Glomerular visceral epithelial cell (primary cell): ENCODE measurements around the gene RIPPLY3.

Experiments used
- DNase-seq: peaks from one replicate; pipeline ENCODE4 v3.0.0-alpha.2; 2016; ENCODE audit errors: extremely low spot score

Gene RIPPLY3

DNA sequence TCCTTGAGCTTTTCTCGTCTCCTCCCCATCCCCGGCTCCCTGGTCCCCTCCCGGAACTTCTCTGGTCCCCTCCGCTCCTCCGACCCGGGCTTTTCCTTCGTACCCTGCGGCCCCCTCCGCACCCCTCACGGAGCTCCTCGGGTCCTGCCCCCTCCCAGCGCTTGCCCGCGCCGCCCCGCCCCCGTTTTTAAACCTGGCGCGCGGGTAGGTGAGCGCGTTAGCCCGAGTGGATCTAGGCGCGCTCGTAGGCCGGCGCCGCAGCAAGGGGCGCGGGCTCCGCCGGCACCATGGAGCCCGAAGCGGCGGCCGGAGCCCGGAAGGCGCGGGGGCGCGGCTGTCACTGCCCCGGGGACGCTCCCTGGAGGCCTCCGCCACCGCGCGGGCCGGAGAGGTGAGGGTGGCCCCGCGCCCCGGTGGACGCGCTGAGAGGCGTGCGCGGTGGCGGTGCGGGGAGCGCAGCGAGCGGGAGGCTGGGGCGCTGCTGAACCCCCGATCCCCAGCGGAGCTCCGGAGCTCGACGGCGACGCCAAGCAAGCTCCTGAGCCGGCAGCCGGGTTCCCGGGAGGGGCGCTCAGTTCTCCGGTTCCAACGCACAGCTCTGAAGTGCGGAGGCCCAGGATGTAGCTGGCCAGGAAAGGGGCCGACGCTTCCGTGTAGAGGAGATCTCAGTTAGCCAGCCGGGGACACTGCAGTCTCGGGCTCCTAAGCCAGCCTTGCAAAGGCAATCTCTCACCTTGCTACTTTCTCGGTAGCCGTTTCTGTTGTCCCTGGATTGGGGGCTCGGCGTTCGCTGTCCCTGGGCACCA lies at the start of gene RIPPLY3:
TSS of gene RIPPLY3 (plus strand) at position 217 of the 806 bp plus-strand sequence. CDS start at position 288, 71 bp downstream.
- peak; percentile 32 for DNase-seq

- DNase-seq = no peak
These were observed 47.3 kb upstream of the RIPPLY3 start for GRCh38 chr21:36959020-36959835.

DNA sequence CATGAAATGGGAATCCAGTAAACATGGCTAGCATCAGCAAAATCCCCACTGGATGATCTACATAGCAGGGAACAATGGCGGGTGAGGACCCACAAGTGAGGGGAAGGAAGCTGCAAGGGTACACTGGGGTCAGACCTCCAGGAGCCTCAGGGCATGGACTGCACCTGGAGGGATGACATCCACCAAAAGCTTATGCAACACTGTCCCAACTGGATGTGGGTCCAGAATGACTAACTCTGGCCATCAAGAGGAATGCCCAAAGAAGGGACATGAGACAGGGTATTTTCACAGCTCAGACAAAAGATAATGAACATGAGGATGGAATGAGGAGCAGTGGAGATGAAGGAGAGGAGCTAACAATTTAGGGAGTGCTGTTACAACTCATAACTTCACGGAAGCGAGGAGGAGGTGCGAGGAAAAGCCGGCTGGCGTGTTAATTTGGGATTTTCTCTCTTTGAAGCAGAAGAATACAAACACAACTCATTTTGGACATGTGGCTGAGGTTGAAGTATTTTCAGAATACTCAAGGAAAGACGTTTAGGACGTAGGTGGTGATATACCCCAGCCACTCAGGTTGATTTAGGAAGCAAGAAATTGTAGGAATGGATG lies 45.7 kb upstream of the RIPPLY3 start:
- no peak for DNase-seq

- DNase-seq = no peak
These were observed 44.3 kb upstream of the RIPPLY3 start for GRCh38 chr21:36962098-36962780.

DNA sequence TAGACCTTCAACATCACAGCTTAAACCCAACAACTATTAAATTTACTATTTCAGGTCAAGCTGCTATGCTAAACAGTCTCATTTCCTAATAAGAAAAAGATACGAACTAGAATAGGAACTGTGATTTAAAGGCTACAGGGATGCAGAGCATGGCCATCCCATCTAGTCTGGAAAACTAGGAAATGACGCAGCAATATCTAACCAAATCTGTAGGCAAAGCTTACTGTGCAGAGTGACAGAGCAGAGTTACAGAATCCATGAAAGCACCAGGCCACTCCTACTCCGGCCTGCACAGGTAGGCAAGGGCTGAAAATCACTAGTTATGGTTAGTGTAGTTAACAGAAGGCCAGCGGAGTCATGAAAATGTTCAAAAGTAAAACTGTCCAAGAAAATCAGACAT lies 42.1 kb upstream of the RIPPLY3 start:
- DNase-seq = no peak

DNA sequence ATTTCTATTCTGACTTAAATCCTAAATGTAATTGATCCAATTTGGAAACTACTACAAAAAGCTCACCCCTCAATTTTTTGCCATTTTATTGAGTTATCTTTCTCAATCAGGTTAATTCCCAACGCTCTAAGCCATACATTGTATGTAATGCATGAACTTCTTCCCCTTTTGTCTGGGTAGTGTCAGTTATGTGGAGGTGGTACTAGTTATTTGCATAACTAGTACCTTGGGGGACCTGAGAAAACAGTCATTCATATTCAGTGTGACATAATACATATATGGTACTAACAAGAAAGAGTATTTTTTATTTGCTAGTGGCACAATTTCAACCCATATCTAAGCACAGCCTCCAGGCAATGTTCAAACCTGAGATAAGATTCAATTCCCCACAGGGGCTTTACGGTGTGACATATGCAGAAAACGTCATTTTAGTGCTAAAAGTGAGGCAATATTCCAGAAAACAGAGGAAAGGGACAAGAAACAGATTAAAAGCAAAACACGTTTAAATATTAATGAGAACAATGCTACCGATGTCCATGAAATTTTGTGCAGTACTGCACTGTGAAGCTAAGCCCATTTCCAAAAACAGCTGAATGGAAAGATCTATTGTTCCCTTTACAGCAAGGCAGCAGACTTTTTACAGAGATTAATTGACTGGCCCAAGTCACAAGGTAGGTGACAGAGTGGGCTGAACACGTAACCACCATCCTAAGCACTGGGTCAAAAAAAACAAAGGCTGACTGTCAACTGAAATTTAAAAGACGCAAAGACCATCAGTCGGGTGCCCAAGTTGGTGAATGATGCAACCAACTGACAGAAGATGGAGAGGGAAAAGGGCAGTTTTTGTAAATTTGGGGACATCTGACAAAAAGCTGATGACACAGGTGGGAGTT lies 41.4 kb upstream of the RIPPLY3 start:
- no peak for DNase-seq

GRCh38 chr21:36965720-36966065 lies 40.8 kb upstream of the RIPPLY3 start:
- DNase-seq = no peak

- DNase-seq = peak; percentile 85
These were observed 40.3 kb upstream of the RIPPLY3 start, which contains the start of gene HLCS for GRCh38 chr21:36966066-36966820. TSS of gene HLCS (minus strand) at chr21:36966669. CDS start at chr21:36966638, 31 bp downstream.

DNA sequence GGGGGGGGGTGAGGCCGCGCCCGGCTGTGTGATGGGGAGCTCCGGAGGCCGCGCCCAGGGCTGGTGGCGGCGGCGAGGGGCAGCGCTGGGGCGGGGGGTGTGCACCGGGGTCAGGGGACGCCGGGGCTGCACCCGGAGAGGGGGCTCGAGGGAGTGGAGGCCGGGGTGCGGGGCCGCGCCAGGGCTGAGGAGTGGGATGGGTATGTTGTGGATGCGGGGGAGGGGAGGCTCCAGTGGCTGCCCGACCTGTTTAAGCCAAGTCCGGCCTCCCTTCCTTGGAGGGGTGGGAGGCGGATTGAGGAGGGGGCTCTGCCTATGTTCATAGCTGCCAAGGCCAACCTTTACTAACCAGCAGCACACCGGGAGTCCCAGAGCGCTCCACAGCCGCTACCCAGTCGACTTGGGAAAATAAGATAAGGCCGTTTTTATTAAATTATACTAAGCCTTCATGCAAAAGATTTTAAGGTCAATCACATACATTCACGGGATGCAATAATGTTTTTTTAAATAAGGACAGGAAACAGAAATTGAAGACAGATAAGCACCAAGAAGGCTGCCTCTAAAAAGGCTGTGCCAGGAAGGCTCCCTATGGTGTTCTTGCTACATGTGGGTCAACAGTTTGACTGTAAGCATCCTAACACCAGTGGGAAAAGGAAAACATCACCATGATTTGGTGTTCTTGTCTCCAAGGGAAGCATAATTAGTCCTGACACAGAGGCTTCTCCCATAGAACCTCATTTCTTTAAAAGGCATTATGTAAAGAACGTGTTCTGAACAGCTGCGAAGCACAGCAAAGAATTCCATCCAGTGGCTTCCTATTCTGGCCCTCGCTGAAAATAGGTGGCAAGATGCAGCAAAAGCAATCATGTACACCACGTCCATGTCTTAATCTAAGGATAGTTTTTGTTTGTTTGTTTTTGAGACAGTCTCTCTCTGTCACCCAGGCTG lies 39.4 kb upstream of the RIPPLY3 start:
- DNase-seq = no peak

GRCh38 chr21:36968414-36968813 lies 38.1 kb upstream of the RIPPLY3 start:
- DNase-seq = no peak

DNA sequence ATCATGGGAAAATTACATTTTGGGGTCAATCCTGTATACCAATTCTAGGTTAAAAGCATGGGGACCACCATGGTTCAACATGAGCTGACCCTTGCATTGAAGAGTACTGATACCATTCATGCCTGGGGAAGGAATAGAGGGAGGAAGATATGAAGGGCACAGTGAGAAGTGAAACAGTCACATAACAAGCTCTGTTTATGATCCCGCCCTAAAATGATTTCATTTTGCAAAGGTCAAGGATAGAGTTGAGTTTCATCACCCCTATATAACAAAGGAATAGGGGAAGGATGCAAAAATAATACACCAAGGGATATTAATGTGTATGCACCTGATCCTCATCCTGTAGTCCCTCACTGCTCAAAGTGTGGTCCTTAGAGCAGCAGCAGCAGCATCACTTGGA lies 37.5 kb upstream of the RIPPLY3 start:
- no peak for DNase-seq

GRCh38 chr21:36973986-36974850 lies 32.3 kb upstream of the RIPPLY3 start:
- DNase-seq = no peak

- no peak for DNase-seq
These were observed 31.7 kb upstream of the RIPPLY3 start for GRCh38 chr21:36974851-36975192.

DNA sequence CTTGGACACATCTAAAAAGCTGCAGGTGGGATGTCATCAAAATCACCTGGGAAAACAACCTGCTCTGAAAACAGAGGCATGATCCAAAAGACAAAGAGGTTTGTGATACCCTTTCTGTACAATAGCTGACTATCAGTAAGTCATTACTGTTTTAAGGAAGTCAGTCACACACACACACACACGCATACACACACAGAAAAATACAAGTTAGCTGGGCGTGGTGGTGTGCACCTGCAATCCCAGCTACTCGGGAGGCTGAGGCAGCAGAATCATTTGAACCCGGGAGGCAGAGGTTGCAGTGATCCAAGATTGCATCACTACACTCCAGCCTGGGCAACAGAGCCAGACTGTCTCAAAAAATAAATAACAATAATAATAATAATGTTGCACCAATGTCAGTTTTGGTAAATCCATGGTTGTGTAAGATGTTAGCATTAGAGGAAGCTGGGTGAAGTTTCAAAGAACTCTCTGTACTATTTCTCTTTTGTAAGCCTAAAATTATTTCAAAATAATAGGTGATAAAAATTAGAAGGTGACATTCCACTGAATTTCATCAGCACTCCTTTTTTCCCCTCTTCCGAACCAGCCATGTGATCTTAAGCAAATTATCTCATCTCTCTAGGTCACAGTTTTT lies 30.2 kb upstream of the RIPPLY3 start:
- no peak for DNase-seq

- DNase-seq = peak; percentile 70
These were observed 29.4 kb upstream of the RIPPLY3 start for GRCh38 chr21:36976882-36977651.

DNA sequence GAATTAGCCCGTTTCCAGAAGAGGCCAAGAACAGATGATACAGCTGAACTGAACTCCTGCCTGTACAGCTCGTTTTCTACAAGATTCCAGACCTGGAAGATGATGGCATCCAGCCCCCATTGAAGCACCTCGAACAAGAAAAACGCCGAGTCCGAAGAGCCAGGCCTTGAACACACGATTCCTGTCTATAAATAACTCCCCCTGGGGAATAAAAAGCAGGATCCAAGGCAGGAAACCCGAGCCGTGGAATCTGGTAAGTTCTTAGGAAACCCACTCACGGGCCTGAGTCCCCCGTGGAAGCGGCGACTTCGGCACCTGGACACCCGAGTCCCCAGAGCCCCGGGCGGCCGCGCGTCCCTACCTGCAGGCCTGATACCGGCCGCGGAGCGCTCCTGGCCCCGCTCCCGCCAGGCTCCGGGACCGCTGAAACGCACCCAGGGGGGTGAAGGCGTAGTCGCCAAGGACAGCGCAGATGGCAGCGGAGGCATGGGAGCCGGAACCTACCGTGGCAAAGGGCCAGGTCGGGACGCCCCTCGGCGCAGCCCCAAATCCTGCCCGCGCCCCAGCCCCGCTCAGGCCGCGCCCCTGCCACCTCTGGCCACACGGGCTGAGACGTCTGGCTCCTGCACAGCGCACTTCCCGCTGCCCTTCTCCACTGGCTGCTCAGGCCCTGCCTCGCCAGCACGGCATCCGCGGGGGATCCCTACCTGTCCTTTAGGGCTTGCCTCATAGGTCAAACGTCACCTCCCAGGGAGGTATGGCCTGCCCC lies 26.0 kb upstream of the RIPPLY3 start:
- DNase-seq = peak; percentile 30
